Progenitor cell of endocrine pancreas (in vitro differentiated cells): Measurements from ENCODE around the gene USP5. TPM values are rescaled to one million over a fixed set of nuclear protein-coding genes. Genes with fewer than 3 reads are reported as not detected.

Experiments
- DNase-seq: peaks from one replicate; pipeline ENCODE4 v3.0.0; 2021; ENCODE audit warnings: low spot score; ENCODE audit not compliant: unreplicated experiment
- H3K27ac Mint-ChIP-seq: 2 replicates; pipeline ENCODE4 v1.8.0; 2021; ENCODE audit warnings: mild to moderate bottlenecking, moderate library complexity, mixed read lengths
- H3K27me3 Mint-ChIP-seq: 2 replicates; pipeline ENCODE4 v1.8.0; 2021; ENCODE audit warnings: mixed read lengths
- H3K36me3 Mint-ChIP-seq: 2 replicates; pipeline ENCODE4 v1.8.0; 2022; ENCODE audit warnings: mixed read lengths; ENCODE audit not compliant: insufficient read depth
- H3K4me1 Mint-ChIP-seq: 2 replicates; pipeline ENCODE4 v1.8.0; 2021; ENCODE audit warnings: low read depth, mixed read lengths
- H3K4me3 Mint-ChIP-seq: 2 replicates; pipeline ENCODE4 v1.8.0; 2021; ENCODE audit warnings: low read depth, mild to moderate bottlenecking, moderate library complexity, mixed read lengths
- H3K9me3 Mint-ChIP-seq: 2 replicates; pipeline ENCODE4 v1.8.0; 2021; ENCODE audit warnings: low read depth, mixed read lengths
- total RNA-seq: library from RNA; stranded (reverse); gene quantifications from 2 replicates; pipeline ENCODE4 v1.2.1, GENCODE V29; 2021
- TF ChIP-seq, protein P1 (sequence below): fragments of 200-600 bp; sonication (generic); IDR thresholded peaks from one replicate; pipeline ENCODE4 v1.5.0; 2021; ENCODE audit warnings: antibody characterized with exemption, mild to moderate bottlenecking; ENCODE audit not compliant: unreplicated experiment

The USP5 gene
- total RNA-seq, 1 donor from 2014 or later: 185 TPM

- H3K27ac Mint-ChIP-seq: peak overlapping the region; percentile 100
- DNase-seq: no peak
- H3K4me1 Mint-ChIP-seq: peaks cover 29% of the 10 kb centered on the region
- TF ChIP-seq, protein P1, sequence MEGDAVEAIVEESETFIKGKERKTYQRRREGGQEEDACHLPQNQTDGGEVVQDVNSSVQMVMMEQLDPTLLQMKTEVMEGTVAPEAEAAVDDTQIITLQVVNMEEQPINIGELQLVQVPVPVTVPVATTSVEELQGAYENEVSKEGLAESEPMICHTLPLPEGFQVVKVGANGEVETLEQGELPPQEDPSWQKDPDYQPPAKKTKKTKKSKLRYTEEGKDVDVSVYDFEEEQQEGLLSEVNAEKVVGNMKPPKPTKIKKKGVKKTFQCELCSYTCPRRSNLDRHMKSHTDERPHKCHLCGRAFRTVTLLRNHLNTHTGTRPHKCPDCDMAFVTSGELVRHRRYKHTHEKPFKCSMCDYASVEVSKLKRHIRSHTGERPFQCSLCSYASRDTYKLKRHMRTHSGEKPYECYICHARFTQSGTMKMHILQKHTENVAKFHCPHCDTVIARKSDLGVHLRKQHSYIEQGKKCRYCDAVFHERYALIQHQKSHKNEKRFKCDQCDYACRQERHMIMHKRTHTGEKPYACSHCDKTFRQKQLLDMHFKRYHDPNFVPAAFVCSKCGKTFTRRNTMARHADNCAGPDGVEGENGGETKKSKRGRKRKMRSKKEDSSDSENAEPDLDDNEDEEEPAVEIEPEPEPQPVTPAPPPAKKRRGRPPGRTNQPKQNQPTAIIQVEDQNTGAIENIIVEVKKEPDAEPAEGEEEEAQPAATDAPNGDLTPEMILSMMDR: no peak
- H3K36me3 Mint-ChIP-seq: peaks cover 19% of the 10 kb centered on the region
- peak overlapping the region; percentile 98 for H3K4me3 Mint-ChIP-seq
- no peaks in the 10 kb centered on the region for H3K27me3 Mint-ChIP-seq
- no peaks in the 10 kb centered on the region for H3K9me3 Mint-ChIP-seq
Observed at GRCh38 chr12:6853626-6854025, 1.7 kb downstream of the USP5 start.

DNA sequence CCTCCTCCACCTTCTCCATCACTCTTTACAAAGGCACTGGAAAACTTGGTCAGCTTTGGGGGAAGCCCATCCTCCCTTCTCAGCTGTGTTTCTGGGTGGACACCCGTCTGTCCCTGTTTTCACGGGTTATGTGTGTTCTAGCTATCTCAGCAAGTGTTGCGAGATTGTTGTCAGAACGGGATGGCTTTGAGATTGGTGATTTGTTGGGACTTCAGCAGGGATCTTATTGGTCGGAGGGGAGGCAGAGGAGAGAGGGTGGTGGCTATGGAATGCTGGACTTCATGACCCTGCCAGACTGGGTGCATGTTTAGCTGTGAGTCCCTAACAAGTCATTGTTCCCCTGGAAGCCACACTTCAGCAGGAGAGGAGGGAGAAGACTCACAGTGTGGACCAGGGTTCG lies 2.1 kb downstream of the USP5 start:
- peak overlapping the region; percentile 72 for H3K27ac Mint-ChIP-seq
- H3K27me3 Mint-ChIP-seq: no peaks in the 10 kb centered on the region
- peaks cover 19% of the 10 kb centered on the region for H3K36me3 Mint-ChIP-seq
- H3K9me3 Mint-ChIP-seq: no peaks in the 10 kb centered on the region
- H3K4me1 Mint-ChIP-seq: peaks cover 29% of the 10 kb centered on the region
- TF ChIP-seq, protein P1: no peak
- DNase-seq: no peak
- H3K4me3 Mint-ChIP-seq: peak overlapping the region; percentile 98

DNA sequence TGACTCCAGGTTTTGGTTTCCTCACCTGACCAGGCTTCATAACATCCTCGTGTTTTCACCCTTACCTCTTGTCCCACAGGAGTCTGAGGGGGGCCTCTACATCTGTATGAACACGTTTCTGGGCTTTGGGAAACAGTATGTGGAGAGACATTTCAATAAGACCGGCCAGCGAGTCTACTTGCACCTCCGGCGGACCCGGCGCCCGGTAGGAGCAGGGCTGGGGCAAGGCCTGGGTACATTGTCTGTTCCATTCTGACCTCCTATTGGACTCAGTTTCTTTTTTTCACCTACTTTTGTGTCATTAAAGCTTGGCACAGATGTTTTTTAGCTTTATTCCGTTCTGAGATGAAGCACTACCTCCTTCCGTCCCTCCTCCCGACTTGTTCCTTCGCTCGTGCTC lies 3.4 kb downstream of the USP5 start:
- TF ChIP-seq, protein P1: no peak
- H3K9me3 Mint-ChIP-seq: no peaks in the 10 kb centered on the region
- DNase-seq: no peak
- no peak overlapping the region for H3K4me3 Mint-ChIP-seq
- H3K4me1 Mint-ChIP-seq: peaks cover 21% of the 10 kb centered on the region
- H3K27ac Mint-ChIP-seq: no peak overlapping the region
- H3K27me3 Mint-ChIP-seq: no peaks in the 10 kb centered on the region
- H3K36me3 Mint-ChIP-seq: peaks cover 23% of the 10 kb centered on the region

DNA sequence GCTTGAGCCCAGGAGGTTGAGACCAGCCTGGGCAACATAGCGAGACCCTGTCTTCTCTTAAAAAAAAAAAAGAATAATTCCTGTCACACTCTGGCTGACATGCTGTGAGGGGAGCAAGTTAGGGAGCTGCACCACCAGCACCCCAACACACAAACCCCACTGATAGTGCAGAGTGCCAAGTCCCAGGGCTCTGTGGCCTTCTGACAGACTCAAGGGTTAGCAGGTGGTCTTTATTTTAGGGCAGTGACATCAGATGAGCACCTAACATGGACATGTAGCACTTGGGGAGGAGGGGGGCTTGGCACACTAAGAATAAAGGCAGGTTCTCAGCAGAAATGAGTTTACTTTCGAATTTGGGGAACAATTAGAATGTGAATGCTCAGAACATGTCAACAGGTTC lies 6.8 kb downstream of the USP5 start:
- Mint-ChIP-seq H3K27me3 (no peaks in the 10 kb centered on the region), H3K27ac (no peak overlapping the region), H3K4me1 (peaks cover 3% of the 10 kb centered on the region), H3K4me3 (no peak overlapping the region), H3K9me3 (no peaks in the 10 kb centered on the region), H3K36me3 (peaks cover 42% of the 10 kb centered on the region)
- DNase-seq: no peak
- TF ChIP-seq, protein P1: no peak

DNA sequence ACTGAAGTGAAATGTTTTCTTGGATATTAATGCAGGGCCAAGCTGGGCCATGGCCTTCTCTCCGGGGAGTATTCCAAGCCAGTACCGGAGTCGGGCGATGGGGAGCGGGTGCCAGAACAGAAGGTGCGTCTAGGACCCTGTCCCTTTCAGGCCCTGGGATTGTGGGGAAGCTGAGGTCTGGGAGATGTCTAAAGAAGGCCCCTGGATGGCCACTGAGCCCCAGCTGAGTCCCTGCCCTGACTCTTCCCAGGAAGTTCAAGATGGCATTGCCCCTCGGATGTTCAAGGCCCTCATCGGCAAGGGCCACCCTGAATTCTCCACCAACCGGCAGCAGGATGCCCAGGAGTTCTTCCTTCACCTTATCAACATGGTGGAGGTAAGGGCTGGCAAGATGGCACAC lies 8.2 kb downstream of the USP5 start:
- no peak for DNase-seq
- H3K4me3 Mint-ChIP-seq: no peak overlapping the region
- TF ChIP-seq, protein P1: no peak
- no peaks in the 10 kb centered on the region for H3K9me3 Mint-ChIP-seq
- no peaks in the 10 kb centered on the region for H3K4me1 Mint-ChIP-seq
- peaks cover 46% of the 10 kb centered on the region for H3K36me3 Mint-ChIP-seq
- H3K27me3 Mint-ChIP-seq: no peaks in the 10 kb centered on the region
- H3K27ac Mint-ChIP-seq: no peak overlapping the region
